ENCODE data around the gene FCHSD2. TPM values are rescaled to one million over a fixed set of nuclear protein-coding genes. Genes with fewer than 3 reads are reported as not detected.

FCHSD2 gene
- total and polyA plus RNA-seq, 2 of the 8 experiments (the other 6 are each of a cell fraction or from before 2014, with no cell fraction given) = 4.1 to 7.8 TPM

DNA sequence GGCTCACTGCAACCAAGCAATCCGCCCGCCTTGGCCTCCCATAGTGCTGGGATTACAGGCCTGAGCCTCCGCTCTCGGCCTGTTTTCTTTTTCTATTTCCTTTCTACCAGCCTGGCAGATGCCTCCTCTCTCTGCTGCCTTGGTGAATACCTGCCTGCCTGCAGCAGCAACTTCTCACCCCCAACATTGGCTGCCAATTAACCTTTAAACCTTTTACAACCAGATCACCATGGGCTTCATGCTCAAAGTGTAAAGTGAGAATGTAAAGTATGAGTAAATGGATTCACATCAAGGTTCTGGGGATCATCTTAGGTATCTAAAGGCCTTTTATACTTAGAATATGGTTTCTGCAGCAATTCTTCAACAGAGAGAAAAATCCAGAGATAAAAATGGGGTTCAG, 13.0 kb upstream of the FCHSD2 start:
- Histone ChIP-seq H4K91ac (replicated peaks; ENCODE audit: insufficient read length, low read length) (no peak overlapping the region), H3K56ac (replicated peaks; ENCODE audit: insufficient read length, low read depth, low read length) (no peak overlapping the region), H3K4me3 (ENCODE audit: extremely low read depth in 1 of 4, insufficient read depth in 2 of 4, low read depth in 3 of 4, low read length in 4 of 4) (no peak overlapping the region), H2BK15ac (ENCODE audit: low read length) (no peak overlapping the region), H3K9ac (replicated peaks in 1 of 4; ENCODE audit: extremely low read depth in 1 of 4, low read depth in 3 of 4, low read length in 3 of 4) (no peak overlapping the region), H3K18ac (ENCODE audit: extremely low read depth, low read length) (no peak overlapping the region), H3K79me1 (ENCODE audit: low read depth, low read length) (no peaks in the 10 kb centered on the region), H3K23me2 (ENCODE audit: low read depth, low read length) (no peaks in the 10 kb centered on the region), H3K27me3 (replicated peaks in 1 of 4; ENCODE audit: control insufficient read depth in 3 of 4, extremely low read depth in 1 of 4, insufficient read depth in 3 of 4, low read length in 3 of 4) (no peaks in the 10 kb centered on the region; a peak in 2 of 7 replicates), H3K27ac (ENCODE audit: low read depth, low read length) (no peak overlapping the region), H3K4me2 (ENCODE audit: insufficient read depth in 1 of 2, low read depth in 2 of 2, low read length in 2 of 2) (no peak overlapping the region), H2AFZ (ENCODE audit: low read length) (no peak overlapping the region), H3K4ac (replicated peaks; ENCODE audit: insufficient read length, low read depth, low read length) (no peak overlapping the region), H2BK5ac (ENCODE audit: low read depth, low read length) (no peak overlapping the region), H2AK5ac (ENCODE audit: low read depth, low read length) (no peak overlapping the region), H4K5ac (ENCODE audit: insufficient read length, low read depth, low read length) (no peak overlapping the region), H3K79me2 (ENCODE audit: control insufficient read depth in 1 of 2, insufficient read depth in 2 of 2, low read length in 2 of 2) (no peaks in the 10 kb centered on the region), H2BK12ac (ENCODE audit: low read depth, low read length) (no peak overlapping the region), H4K8ac (ENCODE audit: extremely low read depth, insufficient read depth, low read length) (no peak overlapping the region), H2BK20ac (ENCODE audit: low read length) (no peak overlapping the region), H3K36me3 (ENCODE audit: control insufficient read depth in 2 of 4, insufficient read depth in 4 of 4, low read length in 3 of 4) (no peaks in the 10 kb centered on the region), H3K14ac (ENCODE audit: insufficient read length) (no peak overlapping the region), H3K9me3 (ENCODE audit: insufficient read depth in 2 of 2, low read depth in 1 of 2, low read length in 1 of 2) (no peaks in the 10 kb centered on the region), H3K4me1 (replicated peaks in 1 of 4; ENCODE audit: control insufficient read depth in 3 of 4, insufficient read depth in 4 of 4, low read length in 3 of 4) (peaks cover 4 to 12% (median 7%) of the 10 kb centered on the region in 4 experiments; a peak in 6 of 7 replicates), H2BK120ac (replicated peaks; ENCODE audit: low read depth, low read length) (no peak overlapping the region), H3K23ac (ENCODE audit: insufficient read length) (no peak overlapping the region), H4K20me1 (replicated peaks in 1 of 2; ENCODE audit: control insufficient read depth in 1 of 2, insufficient read depth in 2 of 2, low read length in 2 of 2) (no peaks in the 10 kb centered on the region)
- ChIA-PET POLR2A (ENCODE audit: partially characterized antibody) (no interaction called here), CTCF (ENCODE audit: partially characterized antibody) (interaction anchor here (2.1 to 11.1 kb wide), 2 partner anchors 23 kb away, joined by 5 to 112 read pairs; no protein-coding TSS in a partner anchor)
- no peak for FAIRE-seq
- TF ChIP-seq EGR1 (IDR thresholded peaks at IDR 0.05; ENCODE audit: borderline replicate concordance, low read depth, low read length) = no peak
- TF ChIP-seq MAFK (IDR thresholded peaks at IDR 0.05; ENCODE audit: low read depth, low read length) = no peak
- TF ChIP-seq CBX8 (IDR thresholded peaks at IDR 0.05; ENCODE audit: borderline replicate concordance, low read depth, low read length) = no peak
- no peak for TF ChIP-seq JUN (IDR thresholded peaks at IDR 0.05; ENCODE audit: low read depth, low read length)
- TF ChIP-seq SIRT6 (IDR thresholded peaks at IDR 0.05; ENCODE audit: low read length) = no peak
- TF ChIP-seq PHF8 (conservative IDR thresholded peaks at IDR 0.05; ENCODE audit: low read depth, low read length) = no peak
- TF ChIP-seq TAF1 (IDR thresholded peaks at IDR 0.05; ENCODE audit: low read depth, low read length) = no peak
- no peak for TF ChIP-seq SP1 (IDR thresholded peaks at IDR 0.05; ENCODE audit: low read depth, low read length)
- no peak for TF ChIP-seq EZH2 (IDR thresholded peaks at IDR 0.05; ENCODE audit: low read depth, low read length, severe bottlenecking)
- no peak for DNase-seq (ENCODE audit: low read depth in 1 of 2, low spot score in 2 of 2)
- 91% methylated on average over 4 of the region's 4 CpGs; no CpG with 5 or more reads in 1 of the 2 experiments for WGBS, 2 experiments (ENCODE audit: extremely low coverage in 1 of 2, insufficient coverage in 1 of 2, insufficient read length in 1 of 2, insufficient replicate concordance in 2 of 2, low coverage in 1 of 2, low lambda C conversion rate in 2 of 2, missing lambda C conversion rate in 1 of 2)
